RWPE2 (cell line): ENCODE data around the gene EEFSEC.

Experiments
- ATAC-seq: fragments of 200-7000 bp; cut with Tn5 transposase; 3 replicates; pipeline ENCODE4 v1.9.1; 2021; ENCODE audit warnings: low read depth
- DNase-seq: peaks from one replicate; pipeline ENCODE4 v3.0.0-alpha.2; 2020; ENCODE audit warnings: low spot score
- H3K27ac ChIP-seq: fragments of 450-650 bp; 2 replicates; pipeline ENCODE4 v1.5.1; 2017; ENCODE audit warnings: mild to moderate bottlenecking; ENCODE audit not compliant: poor library complexity, severe bottlenecking
- H3K27me3 ChIP-seq: fragments of 250-450 bp; sonication (Bioruptor Pico); 2 replicates; pipeline ENCODE4 v1.5.1; 2021; ENCODE audit warnings: mild to moderate bottlenecking, moderate library complexity; ENCODE audit not compliant: insufficient read depth, poor library complexity, severe bottlenecking
- H3K36me3 ChIP-seq: fragments of 250-450 bp; sonication (Bioruptor Pico); 2 replicates; pipeline ENCODE4 v1.5.1; 2020; ENCODE audit warnings: low read depth, mild to moderate bottlenecking, moderate library complexity
- H3K4me1 ChIP-seq: fragments of 250-450 bp; sonication (Bioruptor Pico); 2 replicates; pipeline ENCODE4 v1.5.1; 2021; ENCODE audit warnings: mild to moderate bottlenecking, moderate library complexity; ENCODE audit not compliant: insufficient read depth, poor library complexity, severe bottlenecking
- H3K4me3 ChIP-seq: fragments of 250-450 bp; sonication (Bioruptor Pico); 2 replicates; pipeline ENCODE4 v1.5.1; 2021; ENCODE audit warnings: mild to moderate bottlenecking, moderate library complexity; ENCODE audit not compliant: severe bottlenecking
- H3K9me3 ChIP-seq: fragments of 250-450 bp; sonication (Bioruptor Pico); 2 replicates; pipeline ENCODE4 v1.5.1; 2021; ENCODE audit warnings: mild to moderate bottlenecking, moderate library complexity; ENCODE audit not compliant: severe bottlenecking
- TF ChIP-seq, protein P1 (sequence below): fragments of 450-650 bp; IDR thresholded peaks from one replicate; pipeline ENCODE4 v1.5.1; 2017; ENCODE audit warnings: mild to moderate bottlenecking, moderate library complexity; ENCODE audit not compliant: poor library complexity, severe bottlenecking

EEFSEC gene

DNA sequence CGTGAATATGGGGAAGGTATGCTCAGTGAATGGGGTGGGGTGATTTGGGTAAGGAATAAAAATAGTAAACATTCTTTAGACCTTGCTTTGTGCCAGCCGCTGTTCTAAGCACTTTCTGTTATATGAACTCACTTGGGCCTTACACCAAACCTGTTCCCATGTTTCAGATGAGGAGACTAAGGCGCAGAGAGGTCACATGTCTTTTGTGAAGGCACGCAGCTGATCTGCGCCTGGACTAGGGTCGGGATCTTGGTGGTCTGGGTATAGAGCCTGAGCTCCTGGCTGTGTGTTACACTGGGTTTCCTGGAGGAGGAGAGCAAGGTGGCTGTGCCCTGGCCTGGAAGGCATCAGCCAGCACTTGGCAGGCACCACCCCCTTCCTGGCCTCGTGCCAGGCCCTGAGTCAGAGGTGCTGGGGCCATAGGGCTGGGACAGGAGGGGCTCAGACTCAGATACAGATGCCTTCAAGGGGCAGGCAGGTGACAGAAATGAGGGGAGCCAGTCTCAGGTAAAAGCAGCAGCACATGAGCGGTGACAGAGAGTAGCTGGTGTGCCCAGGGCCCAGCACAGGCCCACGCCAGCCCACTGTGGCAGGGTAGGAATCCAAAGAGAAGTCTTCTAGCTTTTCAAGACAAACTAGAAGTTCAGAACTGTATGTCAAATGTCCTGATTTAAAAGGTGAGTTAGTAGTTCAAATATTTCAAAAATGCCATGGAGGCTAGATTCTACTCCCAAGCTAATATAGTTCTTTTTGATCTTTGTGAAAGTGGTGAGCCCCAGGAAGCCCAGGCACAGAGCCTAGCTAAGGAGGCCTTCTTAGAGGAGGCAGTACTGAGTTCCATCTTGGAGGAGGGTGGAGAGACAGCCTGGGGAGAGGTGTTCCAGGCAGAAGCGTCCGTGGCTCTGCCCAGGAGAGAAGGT is 230.3 kb downstream of the EEFSEC start:
- Histone ChIP-seq H3K27me3 (no peaks in the 10 kb centered on the region), H3K4me3 (no peak overlapping the region), H3K36me3 (no peaks in the 10 kb centered on the region), H3K4me1 (peaks cover 12% of the 10 kb centered on the region), H3K27ac (peak overlapping the region; percentile 20), H3K9me3 (no peaks in the 10 kb centered on the region)
- TF ChIP-seq, protein P1, sequence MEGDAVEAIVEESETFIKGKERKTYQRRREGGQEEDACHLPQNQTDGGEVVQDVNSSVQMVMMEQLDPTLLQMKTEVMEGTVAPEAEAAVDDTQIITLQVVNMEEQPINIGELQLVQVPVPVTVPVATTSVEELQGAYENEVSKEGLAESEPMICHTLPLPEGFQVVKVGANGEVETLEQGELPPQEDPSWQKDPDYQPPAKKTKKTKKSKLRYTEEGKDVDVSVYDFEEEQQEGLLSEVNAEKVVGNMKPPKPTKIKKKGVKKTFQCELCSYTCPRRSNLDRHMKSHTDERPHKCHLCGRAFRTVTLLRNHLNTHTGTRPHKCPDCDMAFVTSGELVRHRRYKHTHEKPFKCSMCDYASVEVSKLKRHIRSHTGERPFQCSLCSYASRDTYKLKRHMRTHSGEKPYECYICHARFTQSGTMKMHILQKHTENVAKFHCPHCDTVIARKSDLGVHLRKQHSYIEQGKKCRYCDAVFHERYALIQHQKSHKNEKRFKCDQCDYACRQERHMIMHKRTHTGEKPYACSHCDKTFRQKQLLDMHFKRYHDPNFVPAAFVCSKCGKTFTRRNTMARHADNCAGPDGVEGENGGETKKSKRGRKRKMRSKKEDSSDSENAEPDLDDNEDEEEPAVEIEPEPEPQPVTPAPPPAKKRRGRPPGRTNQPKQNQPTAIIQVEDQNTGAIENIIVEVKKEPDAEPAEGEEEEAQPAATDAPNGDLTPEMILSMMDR, result no peak
- ATAC-seq (peak; percentile 92), DNase-seq (no peak)

DNA sequence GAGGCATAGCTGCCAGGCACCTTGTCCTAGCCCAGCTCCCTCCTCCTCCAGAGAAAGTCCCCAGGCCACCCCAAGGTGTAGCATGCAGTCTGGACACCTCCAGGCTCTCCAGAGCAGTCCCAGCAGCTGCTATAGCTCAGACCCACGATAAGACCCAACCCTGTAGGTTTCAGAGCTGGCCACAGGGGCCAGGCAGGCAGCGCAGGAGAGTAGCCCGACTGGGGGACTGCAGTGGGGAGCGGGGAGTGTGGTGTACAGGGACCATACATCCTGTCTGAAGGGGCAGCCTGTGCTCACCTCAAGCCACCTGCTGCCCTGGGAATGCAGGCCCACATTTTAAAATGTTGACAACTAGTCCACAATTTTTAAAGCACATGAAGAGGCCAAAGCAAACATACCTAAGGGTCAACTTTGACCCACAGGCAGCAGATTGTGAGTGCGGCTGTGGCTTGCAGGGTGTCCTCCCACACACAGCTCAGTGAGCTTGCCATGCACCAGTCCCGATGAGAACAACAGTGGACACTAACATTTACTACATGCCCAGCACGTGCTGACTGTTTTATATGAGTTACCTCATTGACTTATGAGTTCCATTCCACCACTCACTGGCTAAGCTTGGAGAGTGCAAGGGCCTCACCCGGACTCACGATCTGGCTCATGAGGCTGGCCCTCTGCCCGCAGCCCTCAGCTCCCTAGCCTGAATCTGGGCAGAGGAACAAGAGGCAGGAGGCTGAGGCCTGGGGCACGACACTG is 232.0 kb downstream of the EEFSEC start:
- Histone ChIP-seq H3K9me3 (no peaks in the 10 kb centered on the region), H3K27me3 (no peaks in the 10 kb centered on the region), H3K27ac (no peak overlapping the region), H3K36me3 (no peaks in the 10 kb centered on the region), H3K4me3 (no peak overlapping the region), H3K4me1 (peaks cover 12% of the 10 kb centered on the region)
- TF ChIP-seq, protein P1, result no peak
- ATAC-seq, result no peak
- no peak for DNase-seq

DNA sequence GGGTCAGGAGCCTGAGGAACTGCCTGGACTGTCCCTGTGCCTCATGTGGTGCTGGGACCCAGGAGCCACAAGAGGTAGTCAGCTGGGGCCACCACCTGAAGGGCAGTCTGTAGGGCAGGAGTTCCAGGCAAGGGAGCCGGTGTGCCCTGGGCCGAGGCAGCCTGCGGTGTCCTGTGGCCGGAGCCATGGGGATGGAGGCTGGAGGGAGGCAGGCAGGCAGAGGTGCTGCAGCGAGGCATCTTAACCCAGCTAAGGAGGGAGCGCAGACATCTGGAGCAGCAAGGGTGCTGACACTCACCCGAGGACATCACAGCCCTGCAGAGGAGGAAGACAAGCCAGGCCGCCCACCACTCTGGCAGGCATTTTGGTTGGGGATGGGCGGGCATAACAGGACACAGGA is 235.7 kb downstream of the EEFSEC start:
- no peaks in the 10 kb centered on the region for H3K27me3 ChIP-seq
- no peaks in the 10 kb centered on the region for H3K9me3 ChIP-seq
- no peak overlapping the region for H3K4me3 ChIP-seq
- no peaks in the 10 kb centered on the region for H3K36me3 ChIP-seq
- TF ChIP-seq, protein P1, result no peak
- ATAC-seq (no peak), DNase-seq (no peak)
- H3K4me1 ChIP-seq, result peaks cover 2% of the 10 kb centered on the region
- H3K27ac ChIP-seq, result no peak overlapping the region

DNA sequence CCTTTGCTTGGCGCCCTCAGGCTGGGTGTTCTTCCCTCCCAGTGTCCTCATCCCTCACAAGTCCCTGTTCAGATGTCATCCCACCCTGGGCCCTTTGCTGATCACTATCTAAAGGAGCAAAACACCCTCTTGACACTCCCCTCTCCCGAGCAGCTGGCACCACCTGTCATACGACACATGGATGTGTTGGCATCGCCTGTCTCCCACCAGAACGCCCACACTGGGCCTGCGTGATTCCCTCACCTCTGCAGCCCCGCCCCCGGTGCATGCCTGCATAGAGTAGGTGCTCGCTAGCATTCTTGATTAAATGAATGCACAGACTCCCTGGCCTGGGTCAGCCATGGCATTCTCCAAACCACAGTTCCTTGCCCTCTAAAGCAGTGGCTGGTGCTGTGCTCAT is 237.6 kb downstream of the EEFSEC start:
- Histone ChIP-seq H3K9me3 (no peaks in the 10 kb centered on the region), H3K27me3 (no peaks in the 10 kb centered on the region), H3K27ac (no peak overlapping the region), H3K4me1 (no peaks in the 10 kb centered on the region), H3K36me3 (no peaks in the 10 kb centered on the region), H3K4me3 (no peak overlapping the region)
- TF ChIP-seq, protein P1, result no peak
- DNase-seq (no peak), ATAC-seq (no peak)
